ENCODE data around the gene MT1G. TPM values are rescaled to one million over a fixed set of nuclear protein-coding genes. Genes with fewer than 3 reads are reported as not detected.

Gene MT1G
- total RNA-seq, 1 donor = not detected

DNA sequence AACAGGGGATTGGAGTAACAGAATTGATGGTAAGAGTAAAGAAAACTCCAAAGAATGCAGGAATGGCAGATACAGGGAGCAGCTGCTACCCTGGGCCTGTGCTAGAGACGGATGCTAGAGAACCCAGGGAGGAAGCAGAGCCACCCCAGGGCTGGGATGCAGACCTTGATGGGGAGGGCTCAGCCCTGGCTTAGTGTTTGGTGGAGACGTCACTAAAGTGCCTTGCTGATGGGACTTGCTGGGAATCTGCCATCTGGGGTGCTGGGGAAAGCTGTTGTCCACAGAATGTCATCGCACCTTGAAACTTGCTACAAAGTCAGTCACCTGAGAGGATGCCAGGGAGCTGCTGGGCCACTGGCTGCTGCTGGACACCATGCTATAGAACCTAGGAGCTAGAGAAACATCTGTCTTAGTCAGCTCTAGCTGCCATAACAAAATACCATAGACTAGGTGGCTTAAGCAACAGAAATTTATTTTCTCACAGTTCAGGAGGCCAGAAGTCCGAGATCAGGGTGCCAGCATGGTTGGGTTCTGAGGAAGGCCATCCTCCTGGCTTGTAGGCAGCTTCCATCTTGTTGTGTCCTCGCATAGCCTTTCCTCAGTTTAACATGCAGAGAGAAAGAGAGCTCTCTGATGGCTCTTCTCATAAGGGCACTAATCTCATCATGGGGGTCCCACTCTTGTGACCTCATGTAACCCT, 29.7 kb upstream of the MT1G start:
- TF ChIP-seq, protein P1, sequence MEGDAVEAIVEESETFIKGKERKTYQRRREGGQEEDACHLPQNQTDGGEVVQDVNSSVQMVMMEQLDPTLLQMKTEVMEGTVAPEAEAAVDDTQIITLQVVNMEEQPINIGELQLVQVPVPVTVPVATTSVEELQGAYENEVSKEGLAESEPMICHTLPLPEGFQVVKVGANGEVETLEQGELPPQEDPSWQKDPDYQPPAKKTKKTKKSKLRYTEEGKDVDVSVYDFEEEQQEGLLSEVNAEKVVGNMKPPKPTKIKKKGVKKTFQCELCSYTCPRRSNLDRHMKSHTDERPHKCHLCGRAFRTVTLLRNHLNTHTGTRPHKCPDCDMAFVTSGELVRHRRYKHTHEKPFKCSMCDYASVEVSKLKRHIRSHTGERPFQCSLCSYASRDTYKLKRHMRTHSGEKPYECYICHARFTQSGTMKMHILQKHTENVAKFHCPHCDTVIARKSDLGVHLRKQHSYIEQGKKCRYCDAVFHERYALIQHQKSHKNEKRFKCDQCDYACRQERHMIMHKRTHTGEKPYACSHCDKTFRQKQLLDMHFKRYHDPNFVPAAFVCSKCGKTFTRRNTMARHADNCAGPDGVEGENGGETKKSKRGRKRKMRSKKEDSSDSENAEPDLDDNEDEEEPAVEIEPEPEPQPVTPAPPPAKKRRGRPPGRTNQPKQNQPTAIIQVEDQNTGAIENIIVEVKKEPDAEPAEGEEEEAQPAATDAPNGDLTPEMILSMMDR (IDR thresholded peaks at IDR 0.05; ENCODE audit: insufficient read depth, low read length) = no peak

GRCh38 chr16:56695246-56695645, 27.4 kb upstream of the MT1G start:
- DNase-seq (ENCODE audit: low read depth) = no peak
- TF ChIP-seq, protein P1 (IDR thresholded peaks at IDR 0.05; ENCODE audit: insufficient read depth, low read length) = no peak

More for the DNA sequence above, 29.7 kb upstream of the MT1G start:
- no peak overlapping the region for H3K4me3 ChIP-seq (ENCODE audit: low read depth, low read length)
- DNase-seq (ENCODE audit: low read depth) = no peak

GRCh38 chr16:56691885-56692284, 24.0 kb upstream of the MT1G start:
- no peak overlapping the region for H3K4me3 ChIP-seq (ENCODE audit: low read depth, low read length)
- peak; percentile 22 for DNase-seq (ENCODE audit: low read depth)
- TF ChIP-seq, protein P1 (IDR thresholded peaks at IDR 0.05; ENCODE audit: insufficient read depth, low read length) = no peak

More at GRCh38 chr16:56695246-56695645, 27.4 kb upstream of the MT1G start:
- H3K4me3 ChIP-seq (ENCODE audit: low read depth, low read length) = no peak overlapping the region

DNA sequence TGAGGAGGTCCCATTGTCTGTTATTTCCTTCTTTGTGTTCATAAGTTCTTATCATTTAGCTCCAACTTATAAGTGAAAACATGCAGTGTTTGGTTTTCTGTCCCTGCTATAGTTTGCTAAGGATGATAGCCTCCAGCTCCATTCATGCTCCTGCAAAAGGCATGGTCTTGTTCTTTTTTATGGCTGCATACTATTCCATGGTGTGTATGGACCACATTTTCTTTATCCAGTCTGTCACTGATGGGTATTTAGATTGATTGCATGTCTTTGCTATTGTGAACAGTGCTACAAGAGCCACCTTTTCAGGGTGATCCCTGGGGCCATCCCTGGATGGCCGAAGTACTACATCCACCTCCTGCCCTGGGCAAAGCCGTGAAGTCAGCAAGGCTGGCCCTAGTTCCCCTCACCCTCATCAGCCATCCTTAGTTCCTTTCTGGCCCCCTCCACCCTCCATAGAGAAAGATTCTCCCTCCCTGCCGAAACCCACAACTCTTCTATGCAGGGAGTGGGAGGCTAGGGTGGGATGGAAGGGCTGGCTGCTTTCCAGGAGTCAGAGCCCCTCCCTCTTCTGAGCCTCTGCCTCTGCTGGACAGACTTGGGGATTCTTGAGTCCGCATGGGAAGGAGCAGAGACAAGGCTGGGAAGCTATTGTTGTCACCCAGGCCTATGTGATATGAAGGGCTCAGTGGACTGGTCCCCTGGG, 22.7 kb upstream of the MT1G start:
- no peak overlapping the region for H3K4me3 ChIP-seq (ENCODE audit: low read depth, low read length)
- DNase-seq (ENCODE audit: low read depth) = no peak
- TF ChIP-seq, protein P1 (IDR thresholded peaks at IDR 0.05; ENCODE audit: insufficient read depth, low read length) = no peak

DNA sequence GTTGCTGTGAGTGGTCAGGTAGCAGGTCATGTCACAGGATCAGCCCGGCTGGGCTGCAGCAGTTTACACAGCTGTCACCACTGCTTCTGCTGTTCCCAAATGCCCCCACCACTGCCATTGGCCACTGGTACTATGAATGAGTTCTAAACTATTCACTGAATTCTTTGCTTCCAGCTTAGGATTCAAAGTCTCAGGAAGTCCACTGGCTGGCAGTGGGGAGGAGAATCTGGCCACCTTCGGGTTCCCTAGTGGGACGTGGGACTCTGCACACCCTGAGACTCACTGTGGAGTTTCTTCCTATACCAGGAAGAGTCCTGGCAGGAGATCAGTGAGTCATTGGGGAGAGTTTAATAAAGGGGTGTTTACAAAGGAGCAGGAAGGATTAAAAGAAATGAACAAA, 21.3 kb upstream of the MT1G start:
- TF ChIP-seq, protein P1 (IDR thresholded peaks at IDR 0.05; ENCODE audit: insufficient read depth, low read length) = no peak
- H3K4me3 ChIP-seq (ENCODE audit: low read depth, low read length) = no peak overlapping the region
- no peak for DNase-seq (ENCODE audit: low read depth)

DNA sequence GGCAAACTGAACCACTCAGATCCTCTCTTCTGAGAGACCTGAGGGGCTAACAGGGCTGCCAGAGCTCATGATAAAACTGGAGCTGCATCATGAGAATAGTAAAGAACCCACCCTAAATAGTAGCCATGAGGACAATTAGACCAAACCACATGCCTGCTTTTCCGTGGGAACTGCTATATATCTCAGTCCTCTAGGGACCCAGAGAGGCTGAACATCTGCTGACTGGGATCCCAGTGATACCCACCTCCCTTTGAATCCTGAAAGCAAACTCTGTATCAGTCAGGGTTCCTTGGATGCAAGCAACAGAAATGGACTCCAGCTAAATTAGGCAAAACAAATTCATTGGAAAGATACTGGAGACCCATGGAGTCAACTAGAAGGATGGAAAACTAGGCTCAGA, 20.9 kb upstream of the MT1G start:
- TF ChIP-seq, protein P1 (IDR thresholded peaks at IDR 0.05; ENCODE audit: insufficient read depth, low read length) = no peak
- DNase-seq (ENCODE audit: low read depth) = no peak
- H3K4me3 ChIP-seq (ENCODE audit: low read depth, low read length) = no peak overlapping the region

All from fibroblast of the aortic adventitia (primary cell).